ENCODE measurements around the gene BCL7A.

Gene BCL7A

DNA sequence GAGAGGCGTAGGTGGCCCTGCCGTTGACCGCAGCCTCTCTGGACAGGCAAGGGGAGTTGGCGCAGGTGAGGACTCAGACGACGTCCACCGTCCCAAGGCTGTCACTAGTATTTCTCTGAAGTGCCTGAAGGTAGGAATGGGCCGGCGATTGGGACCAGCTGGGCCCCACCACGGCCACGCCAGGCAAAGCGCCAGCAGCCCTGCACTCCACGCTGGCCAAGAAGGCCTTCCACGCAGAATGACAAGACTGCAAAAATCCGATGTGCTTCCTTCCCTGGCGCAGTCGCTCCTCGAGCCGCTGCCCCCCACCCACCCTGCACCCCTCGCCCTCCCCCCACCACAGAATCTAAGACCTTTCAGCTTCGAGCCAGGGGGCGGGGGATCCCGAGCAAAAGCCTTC lies 39.6 kb downstream of the BCL7A start:
- Histone ChIP-seq H3K79me2 (no peaks in the 10 kb centered on the region), H3K9me3 (ENCODE audit: control insufficient read depth, low read length) (no peaks in the 10 kb centered on the region), H3K9ac (no peak overlapping the region), H3K4me3 (ENCODE audit: low read depth, low read length) (no peak overlapping the region), H3K36me3 (ENCODE audit: control insufficient read depth, insufficient read depth, low read length) (no peaks in the 10 kb centered on the region), H3K27me3 (ENCODE audit: control insufficient read depth, insufficient read depth, low read length) (no peaks in the 10 kb centered on the region), H3K4me2 (ENCODE audit: low read length) (no peak overlapping the region), H3K4me1 (peaks cover 26% of the 10 kb centered on the region), H2AFZ (no peak overlapping the region), H3K27ac (no peak overlapping the region)
- TF ChIP-seq CTCF (IDR thresholded peaks at IDR 0.05), result no peak

- Histone ChIP-seq H3K27me3 (ENCODE audit: control insufficient read depth, insufficient read depth, low read length) (no peaks in the 10 kb centered on the region), H3K4me1 (peaks cover 26% of the 10 kb centered on the region), H3K4me3 (ENCODE audit: low read depth, low read length) (no peak overlapping the region), H2AFZ (peak overlapping the region; percentile 93), H3K79me2 (no peaks in the 10 kb centered on the region), H3K9me3 (ENCODE audit: control insufficient read depth, low read length) (no peaks in the 10 kb centered on the region), H3K36me3 (ENCODE audit: control insufficient read depth, insufficient read depth, low read length) (no peaks in the 10 kb centered on the region), H3K27ac (peak overlapping the region; percentile 87), H3K4me2 (ENCODE audit: low read length) (peak overlapping the region; percentile 41), H3K9ac (peak overlapping the region; percentile 16)
- no peak for TF ChIP-seq CTCF (IDR thresholded peaks at IDR 0.05)
Observed at GRCh38 chr12:122062832-122063693, 41.4 kb downstream of the BCL7A start.

GRCh38 chr12:122063694-122064024 lies 42.0 kb downstream of the BCL7A start:
- Histone ChIP-seq H3K27ac (peak overlapping the region; percentile 87), H3K9ac (no peak overlapping the region), H2AFZ (peak overlapping the region; percentile 93), H3K4me1 (peaks cover 26% of the 10 kb centered on the region), H3K4me3 (ENCODE audit: low read depth, low read length) (no peak overlapping the region), H3K9me3 (ENCODE audit: control insufficient read depth, low read length) (no peaks in the 10 kb centered on the region), H3K79me2 (no peaks in the 10 kb centered on the region), H3K27me3 (ENCODE audit: control insufficient read depth, insufficient read depth, low read length) (no peaks in the 10 kb centered on the region), H3K36me3 (ENCODE audit: control insufficient read depth, insufficient read depth, low read length) (no peaks in the 10 kb centered on the region), H3K4me2 (ENCODE audit: low read length) (peak overlapping the region; percentile 41)
- TF ChIP-seq CTCF (IDR thresholded peaks at IDR 0.05), result no peak

- no peaks in the 10 kb centered on the region for H3K27me3 ChIP-seq (ENCODE audit: control insufficient read depth, insufficient read depth, low read length)
- no peaks in the 10 kb centered on the region for H3K9me3 ChIP-seq (ENCODE audit: control insufficient read depth, low read length)
- H3K36me3 ChIP-seq (ENCODE audit: control insufficient read depth, insufficient read depth, low read length), result no peaks in the 10 kb centered on the region
- no peak overlapping the region for H3K4me3 ChIP-seq (ENCODE audit: low read depth, low read length)
- no peaks in the 10 kb centered on the region for H3K79me2 ChIP-seq
- H2AFZ ChIP-seq, result peak overlapping the region; percentile 93
- no peak overlapping the region for H3K4me2 ChIP-seq (ENCODE audit: low read length)
- H3K27ac ChIP-seq, result peak overlapping the region; percentile 87
- TF ChIP-seq CTCF (IDR thresholded peaks at IDR 0.05), result peak; percentile 56
- peaks cover 26% of the 10 kb centered on the region for H3K4me1 ChIP-seq
- no peak overlapping the region for H3K9ac ChIP-seq
Observed at GRCh38 chr12:122064025-122064777, 42.5 kb downstream of the BCL7A start.
